Measurements from ENCODE around the gene TLX3.

Gene TLX3

GRCh38 chr5:171315925-171316257, 6.8 kb downstream of the TLX3 start:
- TF ChIP-seq, protein P1, sequence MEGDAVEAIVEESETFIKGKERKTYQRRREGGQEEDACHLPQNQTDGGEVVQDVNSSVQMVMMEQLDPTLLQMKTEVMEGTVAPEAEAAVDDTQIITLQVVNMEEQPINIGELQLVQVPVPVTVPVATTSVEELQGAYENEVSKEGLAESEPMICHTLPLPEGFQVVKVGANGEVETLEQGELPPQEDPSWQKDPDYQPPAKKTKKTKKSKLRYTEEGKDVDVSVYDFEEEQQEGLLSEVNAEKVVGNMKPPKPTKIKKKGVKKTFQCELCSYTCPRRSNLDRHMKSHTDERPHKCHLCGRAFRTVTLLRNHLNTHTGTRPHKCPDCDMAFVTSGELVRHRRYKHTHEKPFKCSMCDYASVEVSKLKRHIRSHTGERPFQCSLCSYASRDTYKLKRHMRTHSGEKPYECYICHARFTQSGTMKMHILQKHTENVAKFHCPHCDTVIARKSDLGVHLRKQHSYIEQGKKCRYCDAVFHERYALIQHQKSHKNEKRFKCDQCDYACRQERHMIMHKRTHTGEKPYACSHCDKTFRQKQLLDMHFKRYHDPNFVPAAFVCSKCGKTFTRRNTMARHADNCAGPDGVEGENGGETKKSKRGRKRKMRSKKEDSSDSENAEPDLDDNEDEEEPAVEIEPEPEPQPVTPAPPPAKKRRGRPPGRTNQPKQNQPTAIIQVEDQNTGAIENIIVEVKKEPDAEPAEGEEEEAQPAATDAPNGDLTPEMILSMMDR (IDR thresholded peaks at IDR 0.05; ENCODE audit: borderline replicate concordance, insufficient read depth, low read depth, low read length), result no peak
- H3K4me3 ChIP-seq (ENCODE audit: low read depth, low read length), result no peak overlapping the region

GRCh38 chr5:171316258-171317121, 7.4 kb downstream of the TLX3 start:
- TF ChIP-seq, protein P1 (IDR thresholded peaks at IDR 0.05; ENCODE audit: borderline replicate concordance, insufficient read depth, low read depth, low read length), result no peak
- no peak overlapping the region for H3K4me3 ChIP-seq (ENCODE audit: low read depth, low read length)

DNA sequence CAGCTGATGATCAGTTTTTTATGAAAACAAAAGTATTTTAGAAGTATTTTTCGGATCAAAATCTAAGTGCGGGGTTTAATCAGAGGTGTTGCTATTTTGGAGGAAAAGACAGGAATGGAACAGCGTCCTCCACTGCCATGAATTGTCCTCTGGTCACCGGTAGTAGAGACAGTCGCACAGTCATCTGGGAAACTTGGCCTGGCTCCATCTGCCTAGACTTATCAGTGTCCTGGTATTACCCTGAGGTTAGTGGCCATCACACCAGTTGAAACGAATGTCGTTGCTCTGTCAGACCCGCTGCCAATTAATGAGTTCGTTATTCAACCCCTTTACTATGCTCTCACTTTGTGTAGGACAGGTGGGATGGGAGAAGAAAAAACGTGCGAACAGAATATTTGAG, 8.2 kb downstream of the TLX3 start:
- H3K4me3 ChIP-seq (ENCODE audit: low read depth, low read length), result no peak overlapping the region
- TF ChIP-seq, protein P1 (IDR thresholded peaks at IDR 0.05; ENCODE audit: borderline replicate concordance, insufficient read depth, low read depth, low read length), result no peak

- no peak overlapping the region for H3K4me3 ChIP-seq (ENCODE audit: low read depth, low read length)
- TF ChIP-seq, protein P1 (IDR thresholded peaks at IDR 0.05; ENCODE audit: borderline replicate concordance, insufficient read depth, low read depth, low read length), result no peak
Measured at GRCh38 chr5:171318026-171318425, 9.0 kb downstream of the TLX3 start.

- no peak overlapping the region for H3K4me3 ChIP-seq (ENCODE audit: low read depth, low read length)
- TF ChIP-seq, protein P1 (IDR thresholded peaks at IDR 0.05; ENCODE audit: borderline replicate concordance, insufficient read depth, low read depth, low read length), result no peak
Measured at GRCh38 chr5:171321447-171321846, 12.4 kb downstream of the TLX3 start.

GRCh38 chr5:171322527-171322926, 13.5 kb downstream of the TLX3 start:
- TF ChIP-seq, protein P1 (IDR thresholded peaks at IDR 0.05; ENCODE audit: borderline replicate concordance, insufficient read depth, low read depth, low read length), result no peak
- H3K4me3 ChIP-seq (ENCODE audit: low read depth, low read length), result no peak overlapping the region

DNA sequence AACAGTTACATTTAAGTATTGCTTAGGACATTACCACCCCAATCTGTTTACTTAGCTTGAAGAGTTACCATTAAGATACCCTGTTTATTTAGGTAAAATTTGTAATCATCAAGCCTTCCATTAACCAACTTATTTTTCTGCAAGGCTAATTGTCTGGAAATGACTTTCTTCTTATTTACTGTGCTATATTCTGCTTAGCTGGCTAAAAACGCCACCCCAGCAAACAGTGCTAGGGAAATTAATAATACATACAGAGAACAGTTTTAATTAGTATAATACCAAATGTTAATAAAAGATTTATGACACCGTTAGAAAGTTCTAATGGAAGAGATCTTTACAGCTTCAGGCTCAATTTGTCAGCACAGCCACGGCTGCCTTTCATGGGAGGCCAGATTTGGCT, 14.0 kb downstream of the TLX3 start:
- TF ChIP-seq, protein P1 (IDR thresholded peaks at IDR 0.05; ENCODE audit: borderline replicate concordance, insufficient read depth, low read depth, low read length), result no peak
- H3K4me3 ChIP-seq (ENCODE audit: low read depth, low read length), result no peak overlapping the region

All from GM12875 (cell line).